IPS-18c (cell line): ENCODE results near the gene ADCY3.
"Not testable (repeated sequence)": the region's sequence is repeated elsewhere in the genome, so short reads cannot be mapped to it uniquely, and the experiment has no call there.

Experiments used
- H3K4me3 ChIP-seq: 2 replicates; pipeline ENCODE4 v1.7.0; 2013; ENCODE audit warnings: low read depth, mild to moderate bottlenecking, low read length, moderate library complexity; ENCODE audit not compliant: insufficient read depth
- H3K9me3 ChIP-seq: one replicate; pipeline ENCODE4 v1.6.1; 2013; ENCODE audit warnings: mild to moderate bottlenecking, low read length, moderate library complexity; ENCODE audit not compliant: control insufficient read depth, insufficient read depth

ADCY3 gene

GRCh38 chr2:24844023-24844685 lies 75.9 kb downstream of the ADCY3 start:
- peaks cover 10% of the 10 kb centered on the region for H3K9me3 ChIP-seq
- H3K4me3 ChIP-seq = no peak overlapping the region

GRCh38 chr2:24843330-24843860 lies 76.6 kb downstream of the ADCY3 start:
- Histone ChIP-seq H3K9me3 (peaks cover 10% of the 10 kb centered on the region), H3K4me3 (no peak overlapping the region)

GRCh38 chr2:24842081-24843050 lies 77.7 kb downstream of the ADCY3 start:
- no peak overlapping the region for H3K4me3 ChIP-seq
- peaks cover 6% of the 10 kb centered on the region for H3K9me3 ChIP-seq

- no peak overlapping the region for H3K4me3 ChIP-seq
Observed at GRCh38 chr2:24840962-24841945, 78.8 kb downstream of the ADCY3 start.

GRCh38 chr2:24840164-24840869 lies 79.7 kb downstream of the ADCY3 start:
- Histone ChIP-seq H3K9me3 (no peaks in the 10 kb centered on the region), H3K4me3 (no peak overlapping the region)

More at GRCh38 chr2:24840962-24841945, 78.8 kb downstream of the ADCY3 start:
- peaks cover 5% of the 10 kb centered on the region for H3K9me3 ChIP-seq

- H3K9me3 ChIP-seq = no peaks in the 10 kb centered on the region
- H3K4me3 ChIP-seq = no peak overlapping the region
Observed at GRCh38 chr2:24839729-24840128, 80.3 kb downstream of the ADCY3 start.

GRCh38 chr2:24838541-24838940 lies 81.5 kb downstream of the ADCY3 start:
- no peak overlapping the region for H3K4me3 ChIP-seq
- H3K9me3 ChIP-seq = no peaks in the 10 kb centered on the region

GRCh38 chr2:24837996-24838513 lies 82.0 kb downstream of the ADCY3 start:
- Histone ChIP-seq H3K4me3 (no peak overlapping the region), H3K9me3 (no peaks in the 10 kb centered on the region)

GRCh38 chr2:24836706-24837105 lies 83.3 kb downstream of the ADCY3 start:
- no peak overlapping the region for H3K4me3 ChIP-seq
- H3K9me3 ChIP-seq = no peaks in the 10 kb centered on the region

GRCh38 chr2:24836206-24836605 lies 83.8 kb downstream of the ADCY3 start:
- no peak overlapping the region for H3K4me3 ChIP-seq

GRCh38 chr2:24835411-24835810 lies 84.6 kb downstream of the ADCY3 start:
- H3K9me3 ChIP-seq, H3K4me3 ChIP-seq: not testable (repeated sequence)

More at GRCh38 chr2:24836206-24836605, 83.8 kb downstream of the ADCY3 start:
- no peaks in the 10 kb centered on the region for H3K9me3 ChIP-seq

GRCh38 chr2:24834733-24835395 lies 85.2 kb downstream of the ADCY3 start:
- Histone ChIP-seq H3K9me3 (no peaks in the 10 kb centered on the region), H3K4me3 (no peak overlapping the region)

- Histone ChIP-seq H3K4me3 (no peak overlapping the region), H3K9me3 (no peaks in the 10 kb centered on the region)
Observed at GRCh38 chr2:24833821-24834732, 86.0 kb downstream of the ADCY3 start.

- Histone ChIP-seq H3K9me3 (no peaks in the 10 kb centered on the region), H3K4me3 (no peak overlapping the region)
Observed at GRCh38 chr2:24832931-24833701, 86.9 kb downstream of the ADCY3 start.
